Stimulated activated memory B cell treated with anti-CD40 and anti-IgM and Interleukin-4, amounts not matched to agents 10 μg/mL and 1 μg/mL and 100 μg/mL, for 72 hours (primary cell): ENCODE data around the gene DNM3.
"Not testable (repeated sequence)": the region's sequence is repeated elsewhere in the genome, so short reads cannot be mapped to it uniquely, and the experiment has no call there.

Experiments used
- ATAC-seq: fragments of 150-1000 bp; cut with Tn5 transposase; 2 replicates; pipeline ENCODE4 v1.10.0; 2021
- H3K27ac Mint-ChIP-seq: one replicate; pipeline ENCODE4 v1.8.0; 2022; ENCODE audit warnings: mild to moderate bottlenecking, mixed read lengths
- H3K27me3 Mint-ChIP-seq: one replicate; pipeline ENCODE4 v1.8.0; 2022; ENCODE audit warnings: mixed read lengths
- H3K36me3 Mint-ChIP-seq: one replicate; pipeline ENCODE4 v1.8.0; 2022; ENCODE audit warnings: mixed read lengths
- H3K4me1 Mint-ChIP-seq: one replicate; pipeline ENCODE4 v1.8.0; 2022; ENCODE audit warnings: mixed read lengths
- H3K4me3 Mint-ChIP-seq: one replicate; pipeline ENCODE4 v1.8.0; 2022; ENCODE audit warnings: mild to moderate bottlenecking, moderate library complexity, mixed read lengths
- H3K9me3 Mint-ChIP-seq: one replicate; pipeline ENCODE4 v1.8.0; 2022; ENCODE audit warnings: mixed read lengths

DNM3 gene

GRCh38 chr1:172357753-172358385, 516.6 kb downstream of the DNM3 start:
- Mint-ChIP-seq H3K4me1 (peaks cover 65% of the 10 kb centered on the region), H3K4me3 (peak overlapping the region; percentile 52), H3K9me3 (peaks cover 3% of the 10 kb centered on the region), H3K27me3 (no peaks in the 10 kb centered on the region), H3K36me3 (peaks cover 5% of the 10 kb centered on the region), H3K27ac (peak overlapping the region; percentile 95)
- ATAC-seq, result peak; percentile 28

DNA sequence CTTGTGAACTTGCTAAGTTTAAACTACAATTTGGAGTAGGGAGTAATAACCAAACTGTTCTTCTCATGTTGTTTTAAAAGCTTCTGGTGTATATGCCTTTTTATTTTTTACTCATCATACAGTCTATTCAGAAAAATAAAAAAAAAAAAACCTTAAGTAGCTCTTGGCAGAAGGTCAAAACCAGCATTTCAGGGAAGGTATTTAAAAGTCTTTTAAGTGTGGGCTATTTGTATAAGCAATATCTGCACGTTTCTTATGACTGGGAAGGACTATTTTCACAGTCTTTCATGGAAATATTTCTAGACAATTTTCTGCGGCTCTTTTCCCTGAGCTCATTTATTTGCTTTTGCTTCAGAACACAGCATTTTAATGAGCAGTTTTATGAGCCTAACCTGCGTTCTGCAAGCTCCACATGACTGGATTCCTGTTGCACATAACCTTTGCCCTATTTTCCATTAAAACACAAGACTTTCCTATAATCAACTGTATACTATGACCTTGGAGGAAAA, 518.2 kb downstream of the DNM3 start:
- Mint-ChIP-seq H3K36me3 (no peaks in the 10 kb centered on the region), H3K4me3 (no peak overlapping the region), H3K27ac (peak overlapping the region; percentile 95), H3K9me3 (no peaks in the 10 kb centered on the region), H3K27me3 (no peaks in the 10 kb centered on the region), H3K4me1 (peaks cover 48% of the 10 kb centered on the region)
- ATAC-seq, result no peak

DNA sequence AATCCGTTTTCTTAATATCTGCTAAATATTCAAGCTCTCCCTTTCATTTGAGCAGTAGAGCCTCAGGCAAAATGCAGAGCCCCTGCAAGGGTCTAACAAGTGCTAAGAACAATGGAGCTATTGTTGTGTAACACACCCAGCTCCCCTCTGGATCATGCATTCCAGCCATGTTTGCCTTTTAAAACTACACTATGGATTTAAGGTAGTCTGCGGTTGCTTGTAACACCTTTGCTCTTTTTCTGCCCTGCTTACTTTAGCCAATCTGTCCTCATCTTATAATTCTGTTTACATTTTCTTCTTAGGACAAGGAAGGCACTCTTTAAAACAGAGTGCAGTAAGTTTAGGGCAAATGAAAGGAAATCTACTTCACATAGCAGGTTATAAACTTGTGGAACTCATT, 519.2 kb downstream of the DNM3 start:
- no peaks in the 10 kb centered on the region for H3K36me3 Mint-ChIP-seq
- peak overlapping the region; percentile 10 for H3K4me3 Mint-ChIP-seq
- H3K9me3 Mint-ChIP-seq, result no peaks in the 10 kb centered on the region
- no peak for ATAC-seq
- no peak overlapping the region for H3K27ac Mint-ChIP-seq
- no peaks in the 10 kb centered on the region for H3K27me3 Mint-ChIP-seq
- H3K4me1 Mint-ChIP-seq, result peaks cover 38% of the 10 kb centered on the region

DNA sequence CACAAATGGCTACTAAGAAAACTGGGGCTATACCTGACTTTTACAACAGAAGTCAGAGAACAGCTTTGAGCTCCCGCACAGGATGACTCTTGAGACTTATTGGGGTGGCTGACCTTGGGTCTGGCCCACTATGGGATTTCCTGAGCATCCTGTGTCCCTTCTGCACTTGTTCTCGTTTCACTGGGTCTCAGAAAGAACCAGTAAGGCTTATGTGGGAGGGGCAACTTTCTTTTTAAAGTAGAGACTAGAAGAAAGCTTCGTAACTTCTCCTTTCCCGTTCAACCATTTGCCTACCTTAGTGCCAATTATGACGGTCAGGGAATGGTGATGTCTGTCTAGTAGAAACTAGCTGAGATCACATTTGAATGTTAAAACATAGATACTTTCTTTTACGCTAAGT, 519.7 kb downstream of the DNM3 start:
- H3K4me3 Mint-ChIP-seq, result peak overlapping the region; percentile 10
- H3K27ac Mint-ChIP-seq, result no peak overlapping the region
- no peaks in the 10 kb centered on the region for H3K27me3 Mint-ChIP-seq
- H3K36me3 Mint-ChIP-seq, result no peaks in the 10 kb centered on the region
- H3K9me3 Mint-ChIP-seq, result no peaks in the 10 kb centered on the region
- H3K4me1 Mint-ChIP-seq, result peaks cover 33% of the 10 kb centered on the region
- peak; percentile 76 for ATAC-seq

- H3K27me3 Mint-ChIP-seq, result no peaks in the 10 kb centered on the region
- H3K4me1 Mint-ChIP-seq, result peaks cover 5% of the 10 kb centered on the region
- no peak for ATAC-seq
- no peak overlapping the region for H3K27ac Mint-ChIP-seq
- peaks cover 14% of the 10 kb centered on the region for H3K9me3 Mint-ChIP-seq
- H3K4me3 Mint-ChIP-seq, result no peak overlapping the region
- H3K36me3 Mint-ChIP-seq, result peaks cover 25% of the 10 kb centered on the region
These were observed 522.6 kb downstream of the DNM3 start for GRCh38 chr1:172363852-172364251.

- Mint-ChIP-seq H3K4me1 (peaks cover 12% of the 10 kb centered on the region), H3K36me3 (peaks cover 26% of the 10 kb centered on the region), H3K9me3 (peaks cover 19% of the 10 kb centered on the region)
- H3K27me3 Mint-ChIP-seq, H3K4me3 Mint-ChIP-seq, H3K27ac Mint-ChIP-seq, ATAC-seq: not testable (repeated sequence)
These were observed 530.3 kb downstream of the DNM3 start for GRCh38 chr1:172371646-172372045.

- no peak overlapping the region for H3K4me3 Mint-ChIP-seq
- peaks cover 12% of the 10 kb centered on the region for H3K4me1 Mint-ChIP-seq
- peak overlapping the region; percentile 60 for H3K27ac Mint-ChIP-seq
- no peak for ATAC-seq
- H3K27me3 Mint-ChIP-seq, result no peaks in the 10 kb centered on the region
- peaks cover 5% of the 10 kb centered on the region for H3K9me3 Mint-ChIP-seq
- H3K36me3 Mint-ChIP-seq, result peaks cover 5% of the 10 kb centered on the region
These were observed 532.6 kb downstream of the DNM3 start for GRCh38 chr1:172373864-172374263.

GRCh38 chr1:172375211-172375631, 533.9 kb downstream of the DNM3 start:
- no peaks in the 10 kb centered on the region for H3K27me3 Mint-ChIP-seq
- peak overlapping the region; percentile 50 for H3K4me3 Mint-ChIP-seq
- H3K27ac Mint-ChIP-seq, result peak overlapping the region; percentile 60
- no peak for ATAC-seq
- H3K4me1 Mint-ChIP-seq, result peaks cover 13% of the 10 kb centered on the region
- no peaks in the 10 kb centered on the region for H3K9me3 Mint-ChIP-seq
- no peaks in the 10 kb centered on the region for H3K36me3 Mint-ChIP-seq

DNA sequence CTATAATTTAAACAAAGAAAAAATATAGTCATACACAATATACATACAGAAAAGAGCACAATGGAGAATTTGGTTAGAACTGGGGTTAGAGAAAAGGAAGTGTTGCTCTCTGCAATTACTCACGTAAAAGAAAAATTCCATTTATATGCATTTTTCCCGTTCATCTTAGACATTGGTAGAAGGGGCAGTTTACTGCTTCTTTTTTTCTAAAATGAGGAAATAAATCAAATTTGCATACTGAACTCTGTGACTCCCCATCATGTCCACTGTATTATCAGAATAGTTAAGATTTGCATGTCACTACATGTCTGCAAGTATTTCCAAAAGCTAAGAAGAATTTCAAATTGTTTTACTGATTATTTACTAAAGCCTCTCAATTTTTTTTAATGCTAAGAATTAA, 535.1 kb downstream of the DNM3 start:
- ATAC-seq, result no peak
- Mint-ChIP-seq H3K36me3 (no peaks in the 10 kb centered on the region), H3K4me3 (peak overlapping the region; percentile 66), H3K4me1 (peaks cover 26% of the 10 kb centered on the region), H3K27ac (peak overlapping the region; percentile 49), H3K27me3 (no peaks in the 10 kb centered on the region), H3K9me3 (no peaks in the 10 kb centered on the region)

DNA sequence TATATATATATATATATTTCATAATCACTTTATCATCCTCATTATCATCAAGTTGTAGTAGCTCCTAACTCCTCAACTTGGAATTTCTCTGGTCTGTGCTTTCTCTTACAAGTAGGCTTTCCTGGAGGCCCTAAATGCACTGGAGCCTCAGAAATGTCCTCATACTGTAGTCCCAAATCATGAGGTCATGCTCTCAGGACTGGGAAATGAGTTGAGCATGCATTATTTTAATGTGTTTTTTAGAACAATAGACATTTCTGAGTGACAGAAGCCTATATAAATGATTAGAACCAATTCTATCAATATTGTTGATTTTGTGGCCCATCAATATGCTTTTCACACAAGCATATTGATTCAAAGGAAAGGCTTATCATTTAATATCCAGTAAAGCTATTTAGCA, 536.3 kb downstream of the DNM3 start:
- Mint-ChIP-seq H3K36me3 (no peaks in the 10 kb centered on the region), H3K4me1 (peaks cover 29% of the 10 kb centered on the region), H3K9me3 (no peaks in the 10 kb centered on the region), H3K27me3 (no peaks in the 10 kb centered on the region), H3K27ac (no peak overlapping the region), H3K4me3 (no peak overlapping the region)
- ATAC-seq, result no peak

- ATAC-seq, result no peak
- no peak overlapping the region for H3K27ac Mint-ChIP-seq
- no peaks in the 10 kb centered on the region for H3K36me3 Mint-ChIP-seq
These were observed 536.9 kb downstream of the DNM3 start for GRCh38 chr1:172378109-172378760.

DNA sequence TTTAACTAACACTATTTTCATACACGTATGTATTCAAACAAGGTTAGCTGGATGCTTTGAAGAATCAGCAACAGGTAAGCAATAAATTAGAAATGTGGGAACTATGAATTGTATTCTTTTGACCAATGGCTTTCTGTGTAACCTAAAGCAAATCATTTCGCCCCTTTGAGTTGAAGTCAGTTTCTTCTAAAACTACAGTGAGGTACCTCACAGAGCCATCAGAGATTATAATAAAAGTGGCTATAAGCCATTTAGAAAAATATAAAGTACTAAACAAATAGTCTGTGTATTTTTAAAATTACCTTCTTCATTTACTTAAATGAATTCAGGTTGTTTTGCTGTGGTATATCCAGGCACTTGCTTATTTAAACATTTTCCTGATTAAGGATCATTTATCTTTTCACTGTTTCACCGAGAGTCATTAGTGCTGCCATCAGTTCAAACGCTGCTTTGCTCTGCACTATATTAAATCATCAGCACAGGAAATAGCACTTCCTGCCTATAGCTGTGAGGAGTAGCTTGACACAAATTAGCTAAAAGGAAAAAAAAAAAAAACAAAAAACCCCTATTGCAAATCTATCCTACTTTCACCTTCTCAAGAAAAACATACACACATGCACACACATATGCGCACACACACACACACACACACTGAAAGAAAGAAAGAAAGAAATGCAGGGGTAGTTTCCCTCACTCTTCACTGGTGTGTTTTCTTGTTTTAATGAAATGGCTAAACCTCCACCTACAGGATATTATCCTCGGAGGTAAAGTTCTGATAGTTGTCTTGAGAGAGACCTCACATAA, 539.3 kb downstream of the DNM3 start:
- peak overlapping the region; percentile 34 for H3K4me3 Mint-ChIP-seq
- H3K4me1 Mint-ChIP-seq, result peaks cover 28% of the 10 kb centered on the region
- H3K27ac Mint-ChIP-seq, result peak overlapping the region; percentile 73
- H3K9me3 Mint-ChIP-seq, result no peaks in the 10 kb centered on the region
- H3K36me3 Mint-ChIP-seq, result peaks cover 7% of the 10 kb centered on the region
- peak; percentile 98 for ATAC-seq
- no peaks in the 10 kb centered on the region for H3K27me3 Mint-ChIP-seq

More at GRCh38 chr1:172378109-172378760, 536.9 kb downstream of the DNM3 start:
- Mint-ChIP-seq H3K27me3 (no peaks in the 10 kb centered on the region), H3K4me1 (peaks cover 29% of the 10 kb centered on the region), H3K4me3 (no peak overlapping the region), H3K9me3 (no peaks in the 10 kb centered on the region)

DNA sequence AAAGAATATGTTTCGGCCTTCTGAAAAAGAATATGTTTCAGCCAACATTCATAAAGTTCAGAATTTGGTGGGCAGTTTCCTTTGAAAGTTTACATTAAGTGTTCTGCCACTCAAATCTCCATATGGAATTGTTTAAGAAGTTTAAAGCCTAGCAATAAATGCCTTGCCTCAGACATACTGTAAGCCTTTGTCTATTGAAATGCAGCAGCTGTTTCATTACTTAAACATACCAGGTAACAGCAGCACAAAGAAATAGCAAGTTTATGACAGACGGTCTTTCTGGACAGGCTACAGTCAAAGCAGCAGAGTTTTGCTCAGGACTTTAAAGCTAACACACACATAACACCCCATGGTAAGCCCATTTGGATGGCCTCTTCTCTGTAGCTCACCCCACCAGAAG, 540.6 kb downstream of the DNM3 start:
- H3K4me1 Mint-ChIP-seq, result peaks cover 28% of the 10 kb centered on the region
- peak overlapping the region; percentile 73 for H3K27ac Mint-ChIP-seq
- no peaks in the 10 kb centered on the region for H3K27me3 Mint-ChIP-seq
- no peak overlapping the region for H3K4me3 Mint-ChIP-seq
- peaks cover 7% of the 10 kb centered on the region for H3K36me3 Mint-ChIP-seq
- no peak for ATAC-seq
- H3K9me3 Mint-ChIP-seq, result no peaks in the 10 kb centered on the region

- peaks cover 7% of the 10 kb centered on the region for H3K36me3 Mint-ChIP-seq
- no peaks in the 10 kb centered on the region for H3K27me3 Mint-ChIP-seq
- H3K4me3 Mint-ChIP-seq, result no peak overlapping the region
- ATAC-seq, result no peak
- peaks cover 28% of the 10 kb centered on the region for H3K4me1 Mint-ChIP-seq
- H3K9me3 Mint-ChIP-seq, result no peaks in the 10 kb centered on the region
- H3K27ac Mint-ChIP-seq, result peak overlapping the region; percentile 73
These were observed 541.1 kb downstream of the DNM3 start for GRCh38 chr1:172382406-172382805.

DNA sequence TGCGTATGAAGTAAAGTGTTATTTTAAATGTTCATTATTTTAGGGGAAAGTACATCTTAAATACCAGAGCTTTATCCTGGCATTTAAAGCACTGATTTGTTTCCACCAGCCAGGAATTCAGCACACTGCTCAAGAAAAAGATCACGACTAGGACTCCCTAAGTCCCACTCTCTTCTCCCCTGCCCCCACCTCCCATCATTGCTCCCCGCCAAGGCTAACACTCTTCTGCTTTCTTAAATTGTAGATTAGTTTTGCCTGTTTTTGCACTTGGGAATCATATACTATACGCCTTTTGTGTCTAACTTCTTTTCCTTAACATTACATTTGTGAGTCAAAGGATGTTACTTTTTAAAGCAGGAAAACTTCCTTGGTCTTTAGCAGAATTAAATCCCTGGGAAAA, 541.7 kb downstream of the DNM3 start:
- Mint-ChIP-seq H3K4me1 (peaks cover 28% of the 10 kb centered on the region), H3K4me3 (no peak overlapping the region), H3K27ac (peak overlapping the region; percentile 73), H3K9me3 (no peaks in the 10 kb centered on the region), H3K27me3 (no peaks in the 10 kb centered on the region), H3K36me3 (peaks cover 7% of the 10 kb centered on the region)
- no peak for ATAC-seq
